ENCODE measurements around the gene UBE2Q1.

UBE2Q1 gene

DNA sequence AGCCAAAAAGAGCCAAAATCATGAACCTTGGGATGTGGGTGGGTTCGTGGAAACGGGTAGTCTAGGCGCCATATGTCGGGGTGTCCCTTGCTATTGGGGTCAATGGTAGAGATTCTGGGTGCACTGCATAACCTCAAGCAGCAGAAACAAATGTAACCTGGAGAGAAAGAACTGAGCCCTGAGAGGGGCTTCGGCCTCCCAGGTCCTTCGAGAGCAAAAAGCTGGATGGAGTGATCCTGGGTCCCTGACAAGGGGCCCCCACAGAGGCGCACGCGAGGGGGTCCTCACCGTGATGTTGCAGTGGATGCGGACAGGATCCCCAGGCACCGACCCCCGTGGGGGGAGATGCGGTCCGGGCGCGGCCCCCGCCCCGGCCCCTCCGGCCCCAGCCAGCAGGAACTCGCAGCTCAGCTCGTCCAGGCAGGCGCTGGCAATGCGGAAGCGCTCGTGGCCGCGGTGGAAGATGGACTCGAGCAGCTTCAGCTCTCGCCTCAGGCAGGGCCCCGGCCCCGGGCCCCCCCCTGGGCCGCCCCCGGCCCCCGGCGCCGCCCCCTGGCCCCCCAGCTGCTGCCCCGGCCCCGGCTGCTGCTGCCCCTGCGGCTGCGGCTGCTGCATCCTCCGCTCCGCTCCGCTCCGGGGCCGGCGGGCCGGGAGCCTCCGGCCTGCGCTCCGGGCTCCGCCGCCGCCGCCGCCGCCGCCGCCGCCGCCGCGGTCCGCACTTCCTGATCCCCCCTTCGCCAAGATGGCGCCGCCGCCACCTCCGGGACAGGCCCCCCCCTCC, at the start of gene UBE2Q1:
UBE2Q1 (minus strand) TSS at position 724 of the 781 bp plus-strand sequence; CDS start at position 615, 109 bp downstream.
- DNase-seq, result peak; percentile 22 to 40

DNA sequence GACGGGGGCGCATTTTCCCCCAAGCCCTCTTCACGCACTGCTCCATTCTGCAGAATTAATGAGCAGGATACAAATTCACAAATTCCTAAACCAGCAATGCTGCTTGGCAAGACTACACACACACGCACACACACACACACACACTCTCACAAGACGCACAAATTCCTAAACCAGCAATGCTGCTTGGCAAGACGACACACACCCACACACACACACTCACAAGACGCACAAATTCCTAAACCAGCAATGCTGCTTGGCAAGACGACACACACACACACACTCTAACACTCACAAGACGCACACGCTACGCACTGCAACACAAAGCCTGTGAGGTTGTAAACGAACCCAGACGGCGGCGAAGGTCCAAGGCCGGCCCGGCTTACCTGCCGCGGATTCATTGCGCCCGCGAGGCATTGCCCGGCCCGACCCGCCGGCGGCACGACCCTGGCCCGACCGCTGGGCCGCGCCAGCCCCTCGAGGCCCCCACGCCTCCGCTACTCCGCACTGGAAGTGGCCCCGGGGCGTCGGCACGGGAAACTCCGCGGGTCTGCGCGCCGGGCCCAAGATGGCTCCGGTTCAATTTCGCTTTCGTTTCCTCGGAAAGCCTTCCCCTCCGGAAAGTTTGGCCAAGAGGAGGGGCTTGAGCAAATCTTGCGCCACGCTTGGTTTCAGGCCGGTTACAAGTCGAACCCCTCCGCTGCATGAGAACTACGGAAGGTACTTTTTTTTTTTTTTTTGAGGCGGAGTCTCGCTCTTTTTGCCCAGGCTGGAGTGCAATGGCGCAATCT, 49.3 kb upstream of the UBE2Q1 start, which contains the start of gene ADAR:
ADAR (minus strand) TSS at position 578 of the 788 bp plus-strand sequence; CDS start at position 398, 180 bp downstream.
- peak; percentile 80 to 95 for DNase-seq

- DNase-seq, result no peak
Measured at GRCh38 chr1:154607106-154607608, 48.7 kb upstream of the UBE2Q1 start.

- no peak for DNase-seq
Measured at GRCh38 chr1:154605534-154605933, 47.1 kb upstream of the UBE2Q1 start.

DNA sequence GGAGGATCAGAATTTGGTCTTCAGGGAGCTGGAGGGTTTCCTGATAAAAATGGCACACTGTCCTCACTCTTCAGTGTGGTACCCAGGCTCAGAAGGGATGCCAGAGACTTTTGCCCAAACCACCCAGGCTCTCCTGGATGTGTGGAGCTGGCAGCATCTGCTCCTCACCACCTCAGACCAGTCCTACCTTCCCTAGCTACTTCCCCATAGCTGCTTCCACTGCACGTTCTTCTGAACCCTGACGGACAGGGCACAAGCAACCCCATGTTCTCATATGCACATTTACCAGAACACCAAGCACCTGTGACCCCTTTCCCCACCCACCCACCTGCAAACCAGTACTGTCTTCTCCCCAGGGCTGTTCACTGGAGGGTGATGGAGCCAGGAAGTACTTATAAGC, 44.9 kb upstream of the UBE2Q1 start:
- DNase-seq, result no peak

GRCh38 chr1:154599658-154600057, 41.2 kb upstream of the UBE2Q1 start:
- no peak for DNase-seq

GRCh38 chr1:154598871-154599635, 40.6 kb upstream of the UBE2Q1 start:
- DNase-seq, result no peak

- DNase-seq, result no peak
Measured at GRCh38 chr1:154595621-154596020, 37.2 kb upstream of the UBE2Q1 start.

GRCh38 chr1:154594811-154595210, 36.3 kb upstream of the UBE2Q1 start:
- DNase-seq, result no peak

DNA sequence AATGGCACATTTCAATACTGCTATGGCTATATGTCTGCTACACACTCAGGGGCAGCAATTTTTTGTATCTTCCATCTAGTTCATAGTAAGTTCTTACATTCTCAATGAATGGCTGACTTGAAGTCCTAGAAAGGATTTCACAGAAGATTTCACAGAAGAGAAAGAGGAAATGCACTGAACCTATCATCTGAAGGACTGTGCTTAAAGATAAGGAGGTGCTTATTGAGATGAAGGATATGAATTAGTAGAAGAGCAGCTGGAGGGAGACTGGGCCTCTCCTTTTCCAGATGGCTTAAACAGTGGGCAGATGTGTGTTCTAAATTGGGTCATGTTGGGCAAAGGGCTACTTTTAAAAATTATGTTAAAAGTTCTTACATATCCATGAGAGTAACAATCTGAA, 34.9 kb upstream of the UBE2Q1 start:
- no peak for DNase-seq

- DNase-seq, result no peak
Measured at GRCh38 chr1:154591206-154591605, 32.7 kb upstream of the UBE2Q1 start.

DNA sequence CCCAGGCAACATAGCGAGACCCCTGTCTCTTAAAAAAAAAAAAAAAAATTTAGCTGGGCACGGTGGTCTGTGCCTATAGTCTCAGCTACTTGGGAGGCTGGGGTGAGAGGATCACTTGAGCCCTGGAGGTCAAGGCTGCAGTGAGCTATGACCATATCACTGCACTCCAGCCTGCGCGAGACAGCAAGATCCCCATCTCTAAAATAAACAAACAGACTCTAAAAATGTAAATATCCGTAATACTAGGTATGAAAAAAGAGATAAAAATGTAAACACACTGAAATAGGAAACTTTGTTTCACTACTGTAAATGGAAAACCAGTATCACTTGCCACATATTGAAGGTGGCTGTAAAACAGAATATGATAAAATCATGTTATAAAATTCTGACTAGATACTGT, 32.3 kb upstream of the UBE2Q1 start:
- DNase-seq, result no peak

DNA sequence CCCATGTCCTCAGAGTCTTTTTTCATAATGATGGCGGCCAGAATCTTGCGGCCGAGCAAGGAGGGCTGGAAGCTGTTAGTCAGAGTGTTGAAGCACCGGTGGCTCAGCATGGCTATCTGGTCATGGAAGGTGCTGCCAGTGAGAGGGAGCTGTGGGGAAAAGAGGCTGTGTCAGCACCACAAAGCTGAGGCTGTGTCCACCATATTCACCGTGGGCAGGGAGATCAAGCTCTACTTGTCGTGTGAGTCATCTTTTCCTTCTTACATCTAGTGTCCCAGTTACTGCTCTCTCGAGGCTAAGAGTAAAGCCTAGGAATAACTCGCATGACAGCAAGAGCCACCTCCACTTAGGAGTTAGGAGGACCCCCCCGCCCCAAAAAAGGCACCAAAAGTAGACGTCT, 31.3 kb upstream of the UBE2Q1 start:
- DNase-seq, result no peak

DNA sequence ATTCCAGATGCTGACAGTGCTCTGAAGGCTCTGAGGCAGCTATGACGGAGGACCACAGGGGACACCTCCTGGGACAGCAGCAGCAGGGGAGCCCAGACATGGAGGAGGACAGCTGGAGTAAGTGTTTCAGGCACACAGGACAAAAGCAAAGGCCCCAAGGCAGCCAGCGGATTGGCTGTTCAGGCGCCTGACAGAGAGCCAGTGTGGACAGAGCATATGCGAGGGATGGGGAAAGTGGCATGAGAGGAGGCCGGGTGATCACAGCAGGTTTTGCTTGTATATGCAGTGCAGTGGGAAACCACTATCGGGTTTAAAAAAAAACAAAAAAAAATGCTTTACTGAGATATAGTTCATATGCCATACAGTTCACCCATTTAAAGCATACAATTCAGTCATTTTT, 28.2 kb upstream of the UBE2Q1 start:
- no peak for DNase-seq

- DNase-seq, result no peak
Measured at GRCh38 chr1:154586231-154586630, 27.8 kb upstream of the UBE2Q1 start.

DNA sequence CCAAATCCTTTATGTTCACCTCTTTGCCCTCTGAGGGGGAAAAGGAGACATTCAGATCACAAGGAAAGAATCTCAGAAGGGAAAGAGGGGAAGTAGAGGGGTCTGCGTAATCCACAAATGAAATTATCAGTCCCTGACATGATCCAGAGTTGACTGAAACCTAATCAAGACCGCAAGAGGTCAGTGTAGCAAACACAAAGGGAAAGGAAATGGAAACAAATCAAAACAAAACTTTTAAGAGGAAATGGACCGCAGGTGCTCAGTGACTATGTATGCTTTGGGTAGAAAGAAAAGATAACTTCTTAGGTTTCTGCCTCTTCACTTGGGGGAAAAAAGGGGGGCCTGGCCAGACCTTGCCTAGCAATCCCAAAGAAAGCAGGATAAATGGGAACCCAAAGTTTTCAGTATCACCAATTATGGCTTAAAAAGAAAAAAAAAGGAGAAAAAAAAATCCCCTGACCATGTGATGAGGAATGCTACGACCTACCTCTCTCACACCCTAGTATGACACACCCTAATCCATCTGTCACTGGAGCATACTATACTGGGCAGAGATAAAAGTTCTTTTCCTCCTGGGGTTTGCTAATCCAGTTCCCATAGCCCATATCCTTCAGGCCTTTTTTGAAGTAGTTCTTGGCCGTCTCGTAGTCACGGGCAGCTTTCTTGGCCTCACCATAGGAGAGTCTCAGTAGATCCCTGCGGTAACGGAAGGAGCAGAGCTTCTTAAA, 26.0 kb upstream of the UBE2Q1 start:
- DNase-seq, result no peak

DNA sequence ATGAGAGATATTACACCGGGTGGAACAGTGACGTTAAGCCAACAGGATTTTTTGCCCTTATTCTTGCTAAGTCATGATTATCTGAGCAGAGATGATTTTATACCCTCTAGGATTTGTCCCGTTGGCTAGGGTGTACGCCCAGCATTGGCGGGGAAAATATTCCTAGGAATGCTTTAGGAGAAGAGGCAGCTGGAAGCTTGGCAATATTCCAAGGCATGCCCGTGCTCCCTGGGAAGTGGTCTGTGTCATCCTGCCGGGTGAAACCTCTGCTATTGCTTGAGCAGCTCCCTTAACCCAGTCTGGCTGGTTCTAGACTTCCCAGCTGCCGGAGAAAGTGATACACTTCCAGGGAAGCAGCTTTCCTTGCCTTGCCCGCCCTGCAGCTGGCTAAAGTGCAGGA, 25.3 kb upstream of the UBE2Q1 start:
- DNase-seq, result no peak

- no peak for DNase-seq
Measured at GRCh38 chr1:154582885-154583284, 24.4 kb upstream of the UBE2Q1 start.

DNA sequence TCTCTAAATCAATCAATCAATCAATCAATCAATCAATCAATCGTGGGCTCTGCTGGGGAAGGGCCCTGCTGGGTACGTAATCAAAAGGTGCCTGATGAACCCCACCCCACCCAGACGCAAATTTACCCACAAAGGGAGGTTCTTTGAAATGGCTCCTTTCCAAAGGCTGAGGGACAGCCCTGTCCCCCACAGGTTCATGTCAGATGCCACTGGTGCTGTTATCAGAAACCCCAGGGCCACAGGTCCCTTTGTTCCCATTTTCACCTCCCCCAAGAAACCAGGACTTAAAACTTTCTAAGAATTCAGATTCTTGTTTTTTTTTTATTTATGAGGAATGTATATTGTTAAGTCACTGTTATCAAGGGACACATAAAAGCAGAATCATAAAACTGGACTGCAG, 23.3 kb upstream of the UBE2Q1 start:
- DNase-seq, result no peak

DNA sequence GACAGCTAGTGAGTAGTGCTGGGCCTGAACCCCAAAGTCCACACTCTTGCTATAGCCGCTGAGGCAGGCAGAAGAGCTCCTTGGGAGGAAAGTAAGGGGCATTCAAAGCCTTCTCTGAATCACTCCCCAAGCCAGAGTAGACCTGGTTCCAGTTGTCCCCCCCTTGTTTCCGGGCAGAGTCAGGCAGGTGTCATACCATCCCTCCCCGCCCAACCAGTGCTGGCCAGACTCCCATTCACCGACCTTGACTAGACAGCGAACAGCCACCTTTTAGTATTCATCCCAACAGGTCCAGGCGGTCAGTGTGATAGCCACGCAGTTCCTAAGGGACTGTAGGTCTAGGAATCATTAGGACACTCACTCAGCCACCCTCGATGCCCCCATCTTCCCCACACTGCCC, 20.9 kb upstream of the UBE2Q1 start:
- DNase-seq, result no peak

GRCh38 chr1:154578058-154578418, 19.6 kb upstream of the UBE2Q1 start:
- DNase-seq, result no peak

DNA sequence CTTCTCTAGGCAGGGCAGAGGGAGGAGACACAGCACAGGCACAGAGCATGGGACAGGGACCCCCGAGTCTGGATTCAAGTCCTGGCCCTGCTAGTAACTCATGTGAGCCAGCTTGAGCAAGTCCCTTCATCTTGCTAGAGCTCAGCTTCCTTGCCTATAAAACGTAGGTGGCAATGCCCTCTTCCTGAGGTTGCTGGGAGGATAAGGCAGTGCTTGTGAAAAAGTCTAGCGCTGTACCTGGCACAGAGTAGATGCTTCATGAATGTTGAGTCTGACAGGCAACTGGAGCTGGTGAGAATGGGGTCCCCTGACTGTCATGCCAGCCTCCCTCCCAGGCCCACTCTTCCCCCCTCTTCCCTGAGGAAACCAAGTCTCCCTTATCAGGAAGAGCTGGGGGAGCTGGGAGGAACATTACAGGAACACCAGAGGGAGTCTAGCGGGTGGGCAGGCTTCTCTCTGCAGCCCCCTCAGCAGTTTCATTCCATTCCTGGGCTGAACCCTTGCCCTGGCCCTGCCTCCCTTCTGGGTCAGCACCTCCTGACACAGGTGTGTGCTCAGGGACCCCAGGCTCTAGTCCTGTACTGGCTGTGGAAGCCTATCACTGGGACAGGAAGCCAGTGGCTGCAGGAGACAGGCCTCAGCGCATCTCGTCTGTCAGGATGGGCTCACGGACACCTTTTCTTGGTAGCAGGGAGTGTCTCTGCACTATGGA, 19.0 kb upstream of the UBE2Q1 start:
- no peak for DNase-seq
